Gastroesophageal sphincter (tissue), 4 donors: ENCODE data around the gene SLC44A3. TPM values are rescaled to one million over a fixed set of nuclear protein-coding genes. Genes with fewer than 3 reads are reported as not detected.

Experiments
- ATAC-seq: fragments of 150-250 bp; one replicate; pipeline ENCODE4 v1.9.1; 2016; ENCODE audit warnings: mild to moderate bottlenecking, moderate library complexity
- H3K27ac ChIP-seq, 4 donors: fragments of 200-600 bp; sonication (generic) in 3 of 4; 1 replicate in 3 of 4; 2 replicates in 1 of 4; pipeline ENCODE4 v1.5.1; 2016 to 2019
- H3K27me3 ChIP-seq: fragments of 200-600 bp; sonication (generic); one replicate; pipeline ENCODE4 v1.5.1; 2019
- H3K36me3 ChIP-seq, 2 donors: fragments of 200-600 bp; sonication (generic); one replicate each; pipeline ENCODE4 v1.5.1; 2019; ENCODE audit warnings: control low read depth in 1 of 2
- H3K4me1 ChIP-seq, 3 donors: fragments of 200-600 bp; sonication (generic); 1 replicate in 2 of 3; 2 replicates in 1 of 3; pipeline ENCODE4 v1.5.1; 2016 to 2019; ENCODE audit warnings: control low read depth in 2 of 3
- H3K4me3 ChIP-seq, 2 donors: fragments of 200-600 bp; sonication (generic); one replicate each; pipeline ENCODE4 v1.5.1; 2019; ENCODE audit warnings: mild to moderate bottlenecking in 1 of 2, moderate library complexity in 1 of 2
- H3K9me3 ChIP-seq, 3 donors: fragments of 200-600 bp; sonication (generic); one replicate each; pipeline ENCODE4 v1.5.1; 2017 to 2019; ENCODE audit warnings: control low read depth in 2 of 3
- CTCF ChIP-seq, 4 experiments: fragments of 200-600 bp in 2 of 4; fragments of 450-650 bp in 2 of 4; sonication (generic) in 1 of 4; IDR thresholded peaks; one replicate each; pipeline ENCODE4 v1.5.1; 2017 to 2019; ENCODE audit warnings: antibody characterized with exemption in 4 of 4, mild to moderate bottlenecking in 2 of 4, moderate library complexity in 2 of 4
- EP300 ChIP-seq: sonication (generic); formaldehyde crosslinking; IDR thresholded peaks from one replicate; pipeline ENCODE4 v1.6.1; 2017; ENCODE audit warnings: antibody characterized with exemption, mild to moderate bottlenecking
- POLR2A ChIP-seq, 2 donors: fragments of 450-650 bp; IDR thresholded peaks; one replicate each; pipeline ENCODE4 v1.6.1; 2017; ENCODE audit warnings: antibody characterized with exemption in 2 of 2, mild to moderate bottlenecking in 2 of 2, moderate library complexity in 1 of 2
- POLR2AphosphoS5 ChIP-seq: sonication (generic); formaldehyde crosslinking; IDR thresholded peaks from one replicate; pipeline ENCODE4 v1.6.1; 2017; ENCODE audit warnings: antibody characterized with exemption
- WGBS, 2 donors: methylation state at CpG; one replicate each; pipeline ENCODE4 v1.1.5; 2018; ENCODE audit warnings: low coverage in 1 of 2; 5-methylcytosine and 5-hydroxymethylcytosine counted together
- total RNA-seq, 4 donors: library from RNA; depleted of rRNA; stranded (reverse); fragments of >200 nt; gene quantifications; one replicate each; pipeline ENCODE4 v1.1.0, GENCODE V29; 2016

SLC44A3 gene
- total RNA-seq, 4 donors from 2014 or later, result 0.47 to 3.9 (median 1.2) TPM

- no peak for TF ChIP-seq POLR2AphosphoS5
- TF ChIP-seq EP300, result no peak
- no peak for TF ChIP-seq CTCF (IDR thresholded peaks at IDR 0.05)
- TF ChIP-seq POLR2A (IDR thresholded peaks at IDR 0.05), result no peak
- peak; percentile 40 for ATAC-seq
Measured at GRCh38 chr1:94803517-94804441, 16.4 kb upstream of the SLC44A3 start.

DNA sequence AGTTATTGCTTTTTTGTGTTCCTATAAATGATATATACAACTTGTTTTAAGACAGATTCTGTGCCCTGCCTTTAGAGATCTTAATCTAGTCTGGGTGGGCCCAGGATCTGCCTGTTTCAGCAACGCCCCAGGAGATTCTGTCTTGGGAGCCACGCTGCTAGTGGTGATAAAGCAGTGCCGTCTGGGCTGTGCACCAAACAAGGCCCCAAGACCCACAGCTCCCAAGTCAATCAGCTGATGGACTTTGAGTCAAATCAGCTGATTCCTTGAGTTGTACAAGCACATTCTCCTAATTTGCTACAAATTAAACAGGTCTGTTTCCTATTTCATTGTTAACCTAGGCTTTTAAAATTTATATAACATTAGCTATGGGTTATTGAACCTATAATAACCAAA, 15.7 kb upstream of the SLC44A3 start:
- Histone ChIP-seq H3K27ac (peak overlapping the region in 2 of 4 donors; percentile 74 to 82), H3K4me1 (peaks cover 2 to 34% (median 11%) of the 10 kb centered on the region in 3 donors), H3K27me3 (no peaks in the 10 kb centered on the region), H3K36me3 (no peaks in the 10 kb centered on the region), H3K4me3 (no peak overlapping the region), H3K9me3 (no peaks in the 10 kb centered on the region)
- no peak for ATAC-seq
- WGBS, 2 donors, result 40% methylated on average over 2 of the region's 3 CpGs; no CpG with 5 or more reads in 1 of the 2 donors
- TF ChIP-seq CTCF (IDR thresholded peaks at IDR 0.05) (no peak), EP300 (no peak), POLR2AphosphoS5 (no peak), POLR2A (IDR thresholded peaks at IDR 0.05) (no peak)

More at GRCh38 chr1:94803517-94804441, 16.4 kb upstream of the SLC44A3 start:
- Histone ChIP-seq H3K27ac (peak overlapping the region in 3 of 4 donors; percentile 73 to 82 (median 74)), H3K4me1 (peaks cover 2 to 34% (median 11%) of the 10 kb centered on the region in 3 donors), H3K9me3 (no peaks in the 10 kb centered on the region), H3K36me3 (no peaks in the 10 kb centered on the region), H3K4me3 (no peak overlapping the region), H3K27me3 (no peaks in the 10 kb centered on the region)
- WGBS, 2 donors, result 56 to 61% methylated on average over 6 to 7 of the region's 8 CpGs

DNA sequence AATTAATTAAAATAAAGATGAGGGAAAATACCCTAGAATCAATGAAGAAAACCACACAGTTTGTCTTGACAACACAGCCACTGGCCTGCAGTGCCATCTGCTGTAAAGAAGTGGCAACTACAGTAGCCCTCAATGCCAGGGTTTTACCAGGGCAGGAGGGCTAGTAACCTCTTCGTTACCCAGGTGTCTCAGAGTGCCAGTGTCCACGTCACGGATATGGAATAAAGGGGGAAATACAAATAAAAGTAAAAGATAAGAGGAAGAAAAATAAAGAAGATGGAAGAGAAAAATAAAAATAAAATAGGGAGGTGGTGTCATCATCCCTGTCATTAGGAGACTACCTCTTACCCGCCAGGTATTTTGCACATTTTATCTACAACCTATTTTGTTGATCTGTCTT, 14.2 kb upstream of the SLC44A3 start:
- no peaks in the 10 kb centered on the region for H3K9me3 ChIP-seq
- ATAC-seq, result peak; percentile 43
- H3K4me1 ChIP-seq, result peaks cover 2 to 33% (median 11%) of the 10 kb centered on the region in 3 donors
- 6 to 8% methylated on average over 4 of the region's 4 CpGs for WGBS, 2 donors
- no peak overlapping the region for H3K27ac ChIP-seq
- TF ChIP-seq POLR2AphosphoS5, result no peak
- TF ChIP-seq CTCF (IDR thresholded peaks at IDR 0.05), result peak; percentile 93 to 98 (median 95)
- no peak overlapping the region for H3K4me3 ChIP-seq
- no peaks in the 10 kb centered on the region for H3K36me3 ChIP-seq
- no peaks in the 10 kb centered on the region for H3K27me3 ChIP-seq

GRCh38 chr1:94806441-94806871, 13.7 kb upstream of the SLC44A3 start:
- no peaks in the 10 kb centered on the region for H3K36me3 ChIP-seq
- H3K4me1 ChIP-seq, result peaks cover 2 to 28% (median 11%) of the 10 kb centered on the region in 3 donors
- 19 to 37% methylated on average over 5 to 6 of the region's 6 CpGs for WGBS, 2 donors
- TF ChIP-seq POLR2A (IDR thresholded peaks at IDR 0.05) (no peak), EP300 (no peak), CTCF (IDR thresholded peaks at IDR 0.05) (no peak), POLR2AphosphoS5 (no peak)
- H3K27ac ChIP-seq, result no peak overlapping the region
- H3K4me3 ChIP-seq, result no peak overlapping the region
- H3K27me3 ChIP-seq, result no peaks in the 10 kb centered on the region
- no peaks in the 10 kb centered on the region for H3K9me3 ChIP-seq
- ATAC-seq, result no peak
